D721Med (cell line): Measurements from ENCODE around the gene TRIOBP.

Experiments used
- DNase-seq: peaks from one replicate; pipeline ENCODE4 v3.0.0; 2011; ENCODE audit warnings: low spot score; ENCODE audit not compliant: insufficient read length
- FAIRE-seq: peaks from 2 replicates; lab custom pipeline; 2011; peaks lifted over from hg19 to GRCh38; lab: Jason Lieb, UNC
- CTCF ChIP-seq: IDR thresholded peaks from 2 replicates; pipeline ENCODE4 v1.5.1; 2012; ENCODE audit warnings: mild to moderate bottlenecking, control low read depth; ENCODE audit not compliant: insufficient read depth; ENCODE audit errors: missing control alignments

The TRIOBP gene

GRCh38 chr22:37726241-37726887, 29.5 kb downstream of the TRIOBP start:
- peak; percentile 10 for TF ChIP-seq CTCF
- DNase-seq (no peak), FAIRE-seq (no peak)

- FAIRE-seq, result no peak
These were observed 31.8 kb downstream of the TRIOBP start for GRCh38 chr22:37728620-37729019.

GRCh38 chr22:37731804-37732471, 35.1 kb downstream of the TRIOBP start:
- no peak for DNase-seq
- no peak for FAIRE-seq
- TF ChIP-seq CTCF, result no peak

More at GRCh38 chr22:37728620-37729019, 31.8 kb downstream of the TRIOBP start:
- no peak for DNase-seq
- TF ChIP-seq CTCF, result no peak

GRCh38 chr22:37732699-37733607, 36.1 kb downstream of the TRIOBP start:
- DNase-seq (no peak), FAIRE-seq (no peak)
- TF ChIP-seq CTCF, result no peak

GRCh38 chr22:37733625-37734401, 37.0 kb downstream of the TRIOBP start:
- no peak for DNase-seq
- TF ChIP-seq CTCF, result no peak
- no peak for FAIRE-seq

- FAIRE-seq, result no peak
- no peak for TF ChIP-seq CTCF
- no peak for DNase-seq
These were observed 37.5 kb downstream of the TRIOBP start for GRCh38 chr22:37734402-37734700.
